Stimulated activated CD4-positive, alpha-beta T cell treated with anti-CD3 and anti-CD28 coated beads, TNF-alpha, amount 100 ng/mL, for 1 hour (primary cell): ENCODE data around the gene SGMS1.
"Not testable (repeated sequence)": the region's sequence is repeated elsewhere in the genome, so short reads cannot be mapped to it uniquely, and the experiment has no call there.

Experiments used
- DNase-seq, 3 donors: peaks; one replicate each; pipeline ENCODE4 v3.0.0-alpha.2; 2020; ENCODE audit warnings: low read depth in 3 of 3, low spot score in 1 of 3

Gene SGMS1

DNA sequence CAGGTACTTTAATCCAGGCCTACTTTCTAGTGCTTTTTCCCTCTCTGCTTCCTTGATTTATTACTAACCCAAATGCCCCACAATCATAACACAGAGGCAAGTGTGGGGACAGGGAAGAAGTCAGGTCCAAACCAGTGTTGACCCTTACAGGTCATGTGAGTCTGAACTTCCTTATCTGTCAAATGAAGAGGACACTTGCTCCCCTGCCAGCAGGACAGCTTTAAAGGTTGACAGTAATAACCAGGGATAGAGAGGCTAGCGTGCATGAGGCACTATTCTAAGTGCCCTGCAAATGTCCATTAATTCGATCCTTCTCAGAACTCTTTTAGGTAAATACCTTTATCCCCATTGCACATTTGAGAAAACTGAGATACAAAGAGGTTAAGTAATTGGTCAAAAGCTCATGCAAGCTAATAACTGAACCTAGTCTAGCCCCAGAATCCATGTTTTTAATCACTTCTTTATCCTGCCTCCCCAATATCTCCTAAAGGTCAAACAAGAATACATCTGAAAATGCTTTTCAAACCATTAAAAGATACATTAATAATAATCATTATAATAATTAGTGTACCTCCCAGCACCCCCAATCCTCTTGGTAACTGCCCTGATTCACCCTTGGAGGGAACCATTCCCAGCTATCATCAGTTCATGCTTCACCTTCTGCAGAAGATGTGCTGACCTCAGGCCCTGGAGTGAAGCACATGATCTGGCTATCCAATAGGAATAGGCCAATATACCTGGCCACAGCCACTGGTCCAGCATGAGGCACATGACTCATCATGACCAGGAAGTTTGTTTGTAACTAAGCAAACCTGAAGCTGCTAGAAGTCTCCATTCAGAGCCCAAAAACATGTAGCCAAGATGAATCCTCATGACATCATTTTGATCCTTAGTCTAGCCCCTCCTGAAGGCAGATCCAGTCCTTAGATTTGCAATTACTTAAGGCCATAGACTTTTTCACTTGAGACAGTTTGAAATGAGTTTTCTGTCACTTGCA, 40.7 kb downstream of the SGMS1 start:
- DNase-seq: no peak

DNA sequence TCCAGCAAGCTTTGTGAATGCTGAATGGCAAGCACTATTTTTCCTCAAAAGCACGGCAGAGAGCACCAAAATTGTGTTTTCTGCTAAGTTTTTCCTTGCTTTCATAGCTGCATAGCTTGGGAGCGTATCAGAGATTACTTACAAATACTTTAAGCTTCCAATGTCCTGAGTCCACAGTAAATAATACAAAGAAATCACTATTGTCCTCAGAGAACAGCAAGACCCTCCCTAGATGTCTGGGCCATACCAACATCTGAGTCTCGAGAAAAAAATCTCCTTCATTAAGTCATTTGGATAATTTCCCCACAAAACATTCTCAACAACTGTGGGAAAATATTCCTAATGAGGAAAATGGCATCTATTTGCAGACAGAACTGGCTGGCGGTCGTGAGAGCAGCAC, 41.7 kb downstream of the SGMS1 start:
- no peak for DNase-seq

DNA sequence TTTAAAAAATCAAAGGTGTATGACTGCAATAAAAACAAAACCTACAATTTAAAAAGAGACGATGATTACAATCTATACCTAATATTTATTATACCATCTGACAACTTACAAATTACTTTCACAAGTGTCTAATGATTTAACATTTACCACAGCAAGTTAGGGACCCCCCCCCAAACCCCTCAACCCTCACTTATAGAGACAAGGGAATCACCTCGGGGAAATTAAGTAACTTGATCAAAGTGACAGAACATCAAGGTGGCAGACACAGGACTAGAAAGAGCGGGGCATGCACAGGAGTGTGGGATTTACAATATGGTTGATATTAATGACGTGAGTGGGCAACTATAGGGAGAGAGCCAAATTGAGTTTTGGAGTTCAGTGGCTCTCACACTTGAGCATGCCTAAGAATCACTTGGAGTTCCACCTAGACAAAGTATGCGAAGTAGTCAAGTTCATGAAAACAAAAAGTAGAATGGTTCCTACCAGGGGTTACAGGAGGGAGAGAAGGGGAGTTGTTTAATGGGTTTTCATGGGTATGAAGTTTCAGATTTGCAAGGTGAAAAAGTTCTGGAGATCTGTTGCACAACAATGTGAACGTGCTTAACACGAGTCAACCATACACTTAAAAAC, 43.4 kb downstream of the SGMS1 start:
- no peak for DNase-seq

DNA sequence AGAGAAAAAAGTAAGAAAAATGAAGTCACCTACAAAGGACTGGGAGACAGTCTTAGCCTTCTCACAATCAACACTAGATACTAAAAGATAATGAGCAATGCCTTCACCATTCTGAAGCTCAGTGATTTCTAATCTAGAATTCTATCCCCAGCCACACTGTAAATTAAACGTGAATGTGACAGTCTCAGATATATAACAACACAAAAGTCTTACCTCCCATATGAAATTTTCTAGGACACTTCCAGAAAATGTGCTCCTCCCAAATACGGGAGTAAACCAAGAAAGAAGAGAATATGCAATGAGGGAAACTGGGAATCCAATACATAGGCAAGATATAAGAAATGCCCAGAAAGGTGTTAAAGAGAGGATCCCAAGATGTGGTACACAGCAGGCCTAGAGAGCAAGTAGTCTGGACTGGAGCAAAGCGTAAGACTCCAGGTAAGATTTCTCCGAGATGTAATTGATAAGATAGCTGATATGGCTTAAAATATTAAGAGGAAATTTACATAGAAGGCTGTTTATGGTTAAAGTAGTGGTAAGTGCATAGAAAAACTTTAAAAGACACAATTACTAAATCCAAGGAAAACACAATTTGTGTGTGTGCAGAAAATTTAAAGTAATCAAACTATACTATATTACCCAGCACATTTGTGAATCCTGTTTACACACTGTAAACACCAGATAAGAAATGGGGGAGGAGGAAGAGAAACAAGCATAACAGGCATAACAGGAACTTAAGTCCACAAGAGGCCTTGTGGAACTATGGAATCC, 44.1 kb downstream of the SGMS1 start:
- no peak for DNase-seq

DNA sequence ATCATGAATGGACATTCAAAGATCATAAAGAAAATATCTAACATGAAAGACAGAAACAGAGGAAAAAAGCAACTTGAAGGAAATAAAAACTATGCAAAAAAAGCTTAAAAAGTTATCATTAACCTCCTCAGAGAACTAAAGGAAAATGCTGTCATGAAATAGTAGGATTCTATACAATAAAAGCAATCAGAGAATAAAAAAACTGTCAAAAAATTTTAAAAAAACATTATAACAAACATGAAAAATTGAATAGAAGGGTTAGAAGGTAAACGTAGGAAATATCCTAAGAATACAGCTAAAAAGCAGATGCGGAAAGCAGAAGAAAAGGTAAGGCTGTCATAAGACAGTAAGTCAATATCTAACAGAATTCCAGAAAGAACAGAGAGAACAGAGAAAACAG, 44.8 kb downstream of the SGMS1 start:
- DNase-seq: no peak

DNA sequence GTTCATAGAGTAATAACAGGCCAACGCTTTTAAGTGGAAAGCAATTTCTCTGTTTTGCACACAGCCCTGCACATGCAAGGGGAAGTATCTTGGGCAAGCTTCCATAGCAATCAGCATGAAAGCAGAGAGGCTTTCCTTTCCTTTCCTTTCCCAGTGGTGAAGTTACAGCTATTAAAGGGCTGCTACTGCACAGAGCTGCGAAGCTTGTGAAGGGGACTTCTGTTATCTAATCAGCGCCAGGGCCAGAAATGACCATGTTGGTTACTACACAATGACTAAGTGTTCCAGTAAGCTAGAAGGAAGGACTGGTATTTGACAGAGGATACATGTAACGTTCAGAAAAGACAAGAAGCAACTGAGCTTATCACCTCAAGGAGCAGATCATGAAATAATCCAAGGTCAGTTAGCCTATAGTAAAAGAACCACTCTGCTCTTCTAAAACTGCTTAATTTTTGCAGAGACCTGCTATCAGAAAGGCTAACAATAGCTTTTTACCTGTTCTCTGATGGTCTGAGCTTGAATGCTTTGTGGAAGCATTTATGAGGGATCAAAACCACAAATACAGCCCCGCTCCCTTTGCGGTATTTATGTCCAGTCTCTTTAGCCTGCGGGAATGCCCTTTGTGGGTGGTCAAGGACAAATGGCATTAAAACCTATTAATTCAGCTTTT, 45.9 kb downstream of the SGMS1 start:
- DNase-seq: no peak

DNA sequence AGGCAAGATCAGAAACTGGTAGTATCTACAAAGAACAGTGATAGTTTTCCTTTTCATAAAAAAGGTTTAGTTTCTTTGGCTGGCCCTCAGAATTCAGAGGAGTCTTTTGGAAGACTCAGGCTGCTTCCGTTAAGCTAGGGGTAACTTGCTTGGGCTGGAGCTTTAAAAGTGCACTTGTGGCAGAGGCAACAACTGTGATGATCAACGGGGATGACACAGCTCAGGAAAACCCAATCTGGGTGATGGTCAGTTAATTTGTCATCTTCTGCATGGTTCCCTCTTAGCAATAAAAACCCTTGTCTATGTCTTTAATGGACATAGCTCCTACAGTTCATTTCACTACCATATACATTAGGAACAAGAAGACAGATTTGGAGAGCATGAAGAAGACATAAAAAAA, 46.7 kb downstream of the SGMS1 start:
- no peak for DNase-seq

DNA sequence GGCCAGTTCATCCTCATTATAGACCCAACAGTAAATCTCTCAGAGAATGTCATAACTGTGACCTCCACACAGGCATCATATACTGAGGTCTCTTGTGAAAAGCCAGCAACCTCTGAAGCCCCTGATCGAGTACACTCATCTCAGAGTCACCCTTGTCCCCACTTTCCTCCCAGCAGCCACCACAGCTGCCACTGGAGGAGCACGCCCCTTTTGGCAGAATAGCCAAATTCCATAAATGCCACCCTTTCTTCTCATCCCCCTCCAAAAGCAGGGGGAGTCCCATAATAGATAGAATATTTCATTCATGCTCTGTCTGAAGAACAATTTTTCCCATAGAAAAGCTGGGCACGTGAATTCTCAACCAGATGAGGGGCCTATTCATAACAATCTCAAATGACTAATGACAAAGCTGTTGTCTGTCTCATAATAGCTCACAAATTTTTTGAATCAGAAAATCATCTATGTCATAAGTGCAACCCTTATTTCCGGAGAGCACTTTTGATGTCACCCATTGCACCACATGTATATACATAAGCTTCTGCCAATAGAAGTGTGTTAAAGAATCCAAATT, 47.4 kb downstream of the SGMS1 start:
- DNase-seq: no peak

DNA sequence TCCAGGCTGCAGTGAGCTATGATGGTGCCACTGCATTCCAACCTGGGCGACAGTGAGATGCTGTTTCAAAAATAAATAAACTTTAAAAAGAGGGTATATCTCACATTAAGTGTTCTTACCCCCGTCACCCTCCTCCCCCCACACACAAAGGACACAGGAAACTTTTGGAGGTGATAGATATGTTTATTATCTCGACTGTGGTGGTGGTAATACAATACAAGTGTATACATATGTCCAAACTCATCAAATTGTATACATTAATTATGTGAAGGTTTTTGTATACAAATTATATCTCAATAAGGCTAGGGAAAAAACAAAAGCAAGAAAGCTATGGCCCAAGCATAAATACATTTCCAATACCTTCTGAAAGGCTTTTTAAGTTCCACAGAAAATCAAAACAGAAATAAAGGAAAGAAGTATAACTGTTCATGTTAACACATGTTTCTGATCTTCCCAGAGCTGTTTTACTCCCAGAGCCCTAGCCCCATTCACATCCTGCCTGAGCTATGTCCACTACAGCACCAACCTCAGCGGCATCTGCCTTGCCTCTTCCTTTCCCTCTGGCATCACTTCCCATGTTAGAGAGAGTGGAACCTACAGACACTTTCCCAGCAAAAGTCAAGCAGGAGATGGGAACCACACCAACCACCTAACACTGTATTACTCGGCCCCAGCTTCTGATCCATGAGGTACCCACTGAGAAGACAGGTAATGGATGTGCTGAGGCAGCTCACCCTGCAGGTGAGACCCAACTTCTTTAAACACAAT, 48.1 kb downstream of the SGMS1 start:
- DNase-seq: no peak

DNA sequence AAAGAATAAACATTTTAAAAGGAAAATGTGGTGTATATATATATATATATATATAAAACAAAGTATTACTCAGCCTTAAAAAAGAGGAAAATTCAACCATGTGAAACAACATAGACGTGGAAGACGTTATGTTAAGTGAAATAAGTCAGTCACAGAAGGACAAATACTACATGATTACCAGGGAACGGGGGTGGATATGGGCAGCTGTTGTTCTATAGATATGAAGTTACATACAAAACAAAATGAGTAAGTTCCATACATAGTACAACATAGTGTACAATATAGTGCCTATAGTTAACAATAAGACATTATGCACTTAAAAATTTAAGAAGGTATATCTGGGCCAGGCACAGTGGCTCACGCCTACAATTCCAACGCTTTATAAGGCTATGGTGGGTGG, 48.8 kb downstream of the SGMS1 start:
- DNase-seq: no peak

DNA sequence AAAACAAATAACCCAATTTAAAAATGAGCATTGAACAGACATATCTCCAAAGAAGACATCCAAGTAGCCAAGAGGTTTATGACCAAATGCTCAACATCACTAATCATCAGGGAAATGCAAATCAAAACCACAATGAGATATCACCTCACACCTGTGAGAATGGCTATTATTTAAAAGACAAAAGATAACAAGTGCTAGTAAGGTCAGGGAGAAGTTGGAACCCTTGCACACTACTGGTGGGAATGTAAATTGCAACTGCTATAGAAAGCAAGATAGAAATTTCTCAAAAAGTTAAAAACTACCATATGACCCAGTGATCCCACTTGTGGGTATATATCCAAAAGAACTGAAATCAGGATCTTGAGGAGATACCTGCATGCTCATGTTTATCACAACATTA, 49.5 kb downstream of the SGMS1 start:
- no peak for DNase-seq

DNA sequence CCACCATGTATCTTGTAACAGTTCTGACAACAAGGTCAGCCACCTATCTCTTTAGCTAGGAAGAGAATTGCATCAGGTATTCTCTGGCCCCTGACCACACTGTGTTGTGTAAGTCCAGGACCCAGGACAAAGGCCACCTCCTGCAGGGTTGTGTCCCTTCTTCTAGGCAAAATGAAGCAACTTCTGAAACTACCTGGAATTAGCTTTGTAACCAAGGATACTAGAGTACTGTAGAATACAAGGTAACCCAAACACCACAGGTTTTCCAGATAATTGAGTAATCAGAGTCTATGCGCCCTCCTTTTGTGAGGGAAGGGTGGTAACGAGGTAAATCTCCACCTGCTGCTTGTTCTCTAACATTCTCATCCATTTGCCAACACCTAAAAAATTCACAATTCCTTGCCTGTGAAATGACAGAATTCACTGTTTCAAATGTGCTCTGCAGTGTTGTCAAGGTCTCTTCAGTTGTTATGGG, 51.7 kb downstream of the SGMS1 start:
- DNase-seq: no peak

DNA sequence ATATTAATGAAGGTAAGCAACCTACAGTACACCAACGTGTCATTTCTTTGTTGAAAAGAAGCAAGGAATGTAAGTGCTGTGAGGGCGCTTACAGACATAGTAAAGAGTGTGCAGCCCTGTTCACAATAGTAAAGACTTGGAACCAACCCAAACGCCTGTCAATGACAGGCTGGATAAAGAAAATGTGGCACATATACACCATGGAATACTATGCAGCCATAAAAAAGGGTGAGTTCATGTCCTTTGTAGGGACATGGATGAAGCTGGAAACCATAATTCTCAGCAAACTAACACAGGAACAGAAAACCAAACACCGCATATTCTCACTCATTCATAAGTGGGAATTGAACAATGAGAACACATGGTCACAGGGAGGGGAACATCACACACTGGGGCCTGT, 55.0 kb downstream of the SGMS1 start:
- DNase-seq: not testable (repeated sequence)

DNA sequence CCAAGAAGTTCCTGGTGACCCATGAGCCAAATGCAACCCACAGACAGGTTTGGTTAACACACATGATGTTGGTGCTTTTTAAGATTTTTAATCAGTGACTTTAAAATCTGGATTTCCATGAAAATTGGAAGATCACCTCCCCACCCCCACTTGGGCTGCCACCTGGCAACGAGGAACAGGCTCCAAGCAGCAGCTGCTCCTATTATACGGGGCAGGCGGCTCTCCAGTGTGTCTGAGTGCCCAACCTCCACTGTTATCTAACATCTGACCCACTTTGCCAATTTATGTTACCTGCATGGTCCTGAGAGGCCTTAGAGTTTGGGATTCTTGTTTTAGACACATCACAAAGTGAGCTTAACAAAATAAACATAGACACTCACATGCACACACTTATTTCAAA, 56.4 kb downstream of the SGMS1 start:
- no peak for DNase-seq

DNA sequence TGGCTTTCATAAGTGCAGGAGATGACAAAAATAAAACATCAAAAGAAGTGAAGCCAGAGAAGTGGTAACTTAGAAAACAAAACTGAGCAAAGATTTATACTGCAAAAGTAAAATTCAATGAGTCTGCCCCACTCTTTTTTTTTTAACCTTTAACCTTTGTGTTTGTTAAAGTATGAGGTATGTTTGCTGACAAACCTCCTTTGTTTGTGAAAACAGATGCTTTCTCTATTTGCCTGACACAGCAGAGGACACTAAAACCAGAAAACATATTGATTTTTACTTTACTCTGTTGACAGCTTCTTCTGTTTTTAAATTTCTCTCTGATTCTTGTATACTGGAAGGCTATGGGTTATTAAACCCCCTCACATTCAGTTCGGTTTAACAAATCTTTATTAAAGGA, 57.6 kb downstream of the SGMS1 start:
- no peak for DNase-seq

DNA sequence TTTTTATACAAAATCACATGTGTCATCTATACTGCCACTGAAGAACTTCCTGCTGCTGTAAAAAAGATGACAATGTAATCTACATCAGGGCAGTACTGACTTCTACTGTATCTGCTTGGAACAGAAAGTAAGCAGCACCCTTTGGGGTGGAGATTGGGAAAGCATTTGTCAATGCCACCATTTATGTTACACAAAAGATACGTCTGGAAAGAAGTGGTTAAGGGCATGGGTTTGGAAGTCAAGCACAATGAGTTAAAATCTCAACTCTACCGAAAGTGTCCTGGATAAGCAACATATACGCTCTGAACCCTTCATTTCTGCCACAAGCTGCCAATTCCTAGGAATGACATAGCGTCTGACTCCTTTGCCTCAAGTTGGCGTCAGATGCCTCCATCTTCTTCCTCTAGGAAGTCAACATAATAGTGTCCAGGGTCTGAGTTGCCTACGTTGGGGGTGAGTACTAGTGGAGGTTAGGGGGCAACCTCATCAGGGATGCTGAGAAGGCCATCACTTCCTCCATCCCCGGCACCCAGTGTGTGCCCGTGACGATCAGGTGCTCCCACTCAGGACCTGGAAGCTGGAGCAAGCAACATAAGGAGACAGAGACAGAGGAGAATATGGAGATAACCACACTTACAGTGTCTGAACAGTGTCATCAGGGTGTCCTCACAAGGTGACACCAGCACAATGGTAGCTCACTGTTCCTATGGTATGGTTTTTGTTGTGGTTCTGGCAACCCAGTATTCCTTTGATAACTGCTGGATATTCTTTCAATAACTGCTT, 58.3 kb downstream of the SGMS1 start:
- no peak for DNase-seq

DNA sequence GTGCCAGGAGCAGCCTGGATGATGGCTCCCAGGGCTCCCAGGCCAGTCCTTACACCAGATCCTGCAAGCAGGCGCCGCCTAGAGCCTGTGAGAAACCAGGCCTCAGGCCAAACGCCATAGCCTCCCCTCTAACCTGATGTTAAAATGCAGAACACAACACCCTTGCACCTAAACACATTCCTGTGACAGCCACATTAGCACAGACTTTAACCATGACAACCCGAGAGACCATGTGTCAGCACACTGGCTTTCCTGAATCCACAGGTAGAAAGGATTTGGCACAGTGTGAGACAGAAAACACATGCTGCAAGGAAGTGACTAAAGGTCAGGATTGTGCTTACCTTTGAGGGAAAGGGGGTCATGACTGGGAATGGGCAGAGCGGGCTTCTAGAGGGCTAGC, 59.9 kb downstream of the SGMS1 start:
- DNase-seq: no peak

DNA sequence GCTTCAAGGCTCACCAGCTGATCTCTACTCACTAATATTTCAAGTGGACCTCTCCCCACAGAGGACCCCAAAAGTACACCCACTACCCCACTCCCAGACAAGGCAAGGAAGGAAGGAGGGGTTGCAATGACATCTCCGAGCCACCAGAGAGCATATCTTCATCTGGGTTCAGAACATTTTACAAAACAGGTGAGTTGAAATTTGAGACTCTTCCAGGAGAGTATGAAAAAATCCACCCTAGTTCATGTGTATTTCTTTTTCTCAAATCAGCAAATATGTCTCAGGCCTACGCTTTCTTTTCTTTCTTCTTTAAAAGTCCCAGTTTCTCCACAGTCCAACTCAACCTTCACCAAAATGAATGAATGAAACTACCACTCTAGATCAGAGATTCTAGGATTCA, 61.9 kb downstream of the SGMS1 start:
- no peak for DNase-seq

DNA sequence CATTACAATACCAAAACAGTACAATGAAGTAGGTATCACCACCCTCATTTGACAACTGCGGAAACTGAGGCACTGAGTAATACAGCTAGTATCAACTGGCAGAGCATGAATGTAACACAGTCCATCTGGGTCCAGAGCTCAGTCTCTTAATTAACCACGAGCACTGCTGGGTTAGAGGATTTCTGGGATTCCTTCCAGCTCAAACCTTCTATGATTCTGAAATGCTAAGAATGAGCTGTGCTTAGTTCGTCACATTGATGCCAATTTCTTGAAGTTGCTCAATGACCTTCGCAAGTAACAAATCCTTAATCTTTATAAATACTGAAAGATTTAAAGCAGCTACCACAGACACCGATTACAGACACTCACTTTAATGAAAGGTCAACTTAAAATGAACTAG, 62.5 kb downstream of the SGMS1 start:
- DNase-seq: no peak
